HG03565 (cell line): ENCODE measurements around the gene TYW1B.
"Not testable (repeated sequence)": the region's sequence is repeated elsewhere in the genome, so short reads cannot be mapped to it uniquely, and the experiment has no call there.

Experiments
- ATAC-seq: cut with Tn5 transposase; IDR thresholded peaks from one replicate; pipeline ENCODE4 v1.9.1; 2021; ENCODE audit warnings: mild to moderate bottlenecking, moderate library complexity; ENCODE audit not compliant: unreplicated experiment

TYW1B gene

GRCh38 chr7:72816370-72817157 is 11.4 kb downstream of the TYW1B start:
- not testable (repeated sequence) for ATAC-seq

- not testable (repeated sequence) for ATAC-seq
Observed at GRCh38 chr7:72810437-72810836, 17.6 kb downstream of the TYW1B start.

GRCh38 chr7:72808511-72808910 is 19.5 kb downstream of the TYW1B start:
- not testable (repeated sequence) for ATAC-seq

- ATAC-seq = not testable (repeated sequence)
Observed at GRCh38 chr7:72806851-72807250, 21.1 kb downstream of the TYW1B start.

GRCh38 chr7:72805526-72806494 is 22.2 kb downstream of the TYW1B start:
- ATAC-seq = no peak

- not testable (repeated sequence) for ATAC-seq
Observed at GRCh38 chr7:72803778-72804177, 24.2 kb downstream of the TYW1B start.

GRCh38 chr7:72801564-72801963 is 26.4 kb downstream of the TYW1B start:
- not testable (repeated sequence) for ATAC-seq

- not testable (repeated sequence) for ATAC-seq
Observed at GRCh38 chr7:72795401-72795800, 32.6 kb downstream of the TYW1B start.

GRCh38 chr7:72793791-72794190 is 34.2 kb downstream of the TYW1B start:
- no peak for ATAC-seq

GRCh38 chr7:72790698-72791060 is 37.3 kb downstream of the TYW1B start:
- ATAC-seq = not testable (repeated sequence)

GRCh38 chr7:72790048-72790697 is 37.8 kb downstream of the TYW1B start:
- not testable (repeated sequence) for ATAC-seq

GRCh38 chr7:72785166-72785955 is 42.6 kb downstream of the TYW1B start:
- ATAC-seq = no peak

- ATAC-seq = not testable (repeated sequence)
Observed at GRCh38 chr7:72783601-72784370, 44.2 kb downstream of the TYW1B start.

- ATAC-seq = no peak
Observed at GRCh38 chr7:72781631-72782030, 46.4 kb downstream of the TYW1B start.

- ATAC-seq = no peak
Observed at GRCh38 chr7:72781161-72781560, 46.8 kb downstream of the TYW1B start.

- not testable (repeated sequence) for ATAC-seq
Observed at GRCh38 chr7:72780289-72780894, 47.6 kb downstream of the TYW1B start.

GRCh38 chr7:72777167-72777566 is 50.8 kb downstream of the TYW1B start:
- not testable (repeated sequence) for ATAC-seq

GRCh38 chr7:72772627-72773026 is 55.4 kb downstream of the TYW1B start:
- ATAC-seq = not testable (repeated sequence)

GRCh38 chr7:72766994-72767393 is 61.0 kb downstream of the TYW1B start:
- not testable (repeated sequence) for ATAC-seq
